GM21717 (cell line): ENCODE measurements around the gene SBF1.

ENCODE experiments used
- ATAC-seq: cut with Tn5 transposase; IDR thresholded peaks from one replicate; pipeline ENCODE4 v1.9.1; 2021; ENCODE audit warnings: mild to moderate bottlenecking, moderate library complexity; ENCODE audit not compliant: unreplicated experiment

The SBF1 gene

DNA sequence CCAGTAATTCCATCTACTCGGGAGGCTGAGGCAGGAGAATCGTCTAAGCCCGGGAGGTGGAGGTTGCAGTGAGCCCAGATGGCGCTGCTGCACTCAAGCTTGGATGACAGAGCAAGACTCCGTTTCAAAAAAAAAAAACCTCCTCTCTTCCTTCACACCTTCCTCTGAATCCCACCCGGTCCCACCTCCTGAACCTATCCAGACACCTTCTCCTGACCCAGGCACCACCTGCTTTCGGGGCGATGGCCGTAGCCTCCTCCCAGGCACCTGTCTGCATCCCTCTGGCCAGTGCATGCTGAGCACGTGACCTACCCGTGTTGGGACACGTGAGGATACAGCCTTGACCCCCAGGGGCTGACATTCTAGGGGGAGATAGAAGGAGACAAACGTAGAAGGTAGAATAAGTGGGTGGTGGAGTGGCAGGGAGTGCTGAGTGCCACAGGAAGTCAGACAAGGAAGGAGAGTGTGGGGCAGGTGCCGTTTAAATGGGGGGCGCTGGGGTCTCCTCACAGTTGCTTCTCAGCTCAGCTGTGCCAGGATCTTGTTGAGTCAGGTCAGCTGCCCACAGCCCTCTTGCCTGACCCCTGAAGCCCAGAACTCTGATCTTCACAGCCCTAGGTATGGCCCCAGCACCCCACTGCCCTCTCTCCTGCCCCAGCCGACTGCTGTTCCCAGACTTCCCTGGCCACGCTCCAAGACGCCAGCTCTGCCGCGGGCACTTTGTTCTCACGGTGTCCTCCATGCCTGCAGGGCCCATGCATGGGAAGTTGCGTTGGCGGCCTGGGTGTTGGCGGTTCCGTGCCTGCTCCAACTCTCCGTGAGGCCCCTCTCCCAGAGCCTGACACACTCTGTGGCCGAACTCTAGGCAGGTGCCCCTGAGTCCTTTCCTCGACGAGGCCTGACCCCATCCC is 10.6 kb upstream of the SBF1 start:
- no peak for ATAC-seq

- ATAC-seq, result no peak
Measured at GRCh38 chr22:50483977-50484853, 9.4 kb upstream of the SBF1 start.

DNA sequence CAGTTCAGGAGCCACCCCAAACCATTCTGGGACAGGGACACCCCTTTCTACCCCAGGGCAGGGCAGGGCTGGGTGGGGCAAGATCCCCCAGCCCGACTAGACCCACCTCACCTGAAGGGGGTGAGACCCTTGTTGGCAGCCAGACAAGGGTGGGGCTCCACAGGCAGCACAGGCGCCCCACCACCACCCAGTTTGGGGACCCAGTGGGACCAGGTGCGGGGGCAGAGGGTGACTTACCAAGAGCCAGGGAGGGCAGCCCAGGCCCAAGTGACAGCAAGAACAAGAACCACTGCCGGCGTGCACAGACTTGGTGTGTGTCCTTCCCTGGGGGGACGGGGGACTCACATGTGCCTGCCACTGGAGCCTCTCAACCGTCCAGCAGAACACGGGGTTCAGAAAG is 8.7 kb upstream of the SBF1 start:
- no peak for ATAC-seq

- ATAC-seq, result no peak
Measured at GRCh38 chr22:50483106-50483505, 8.3 kb upstream of the SBF1 start.

GRCh38 chr22:50482107-50483074 is 7.6 kb upstream of the SBF1 start:
- no peak for ATAC-seq

DNA sequence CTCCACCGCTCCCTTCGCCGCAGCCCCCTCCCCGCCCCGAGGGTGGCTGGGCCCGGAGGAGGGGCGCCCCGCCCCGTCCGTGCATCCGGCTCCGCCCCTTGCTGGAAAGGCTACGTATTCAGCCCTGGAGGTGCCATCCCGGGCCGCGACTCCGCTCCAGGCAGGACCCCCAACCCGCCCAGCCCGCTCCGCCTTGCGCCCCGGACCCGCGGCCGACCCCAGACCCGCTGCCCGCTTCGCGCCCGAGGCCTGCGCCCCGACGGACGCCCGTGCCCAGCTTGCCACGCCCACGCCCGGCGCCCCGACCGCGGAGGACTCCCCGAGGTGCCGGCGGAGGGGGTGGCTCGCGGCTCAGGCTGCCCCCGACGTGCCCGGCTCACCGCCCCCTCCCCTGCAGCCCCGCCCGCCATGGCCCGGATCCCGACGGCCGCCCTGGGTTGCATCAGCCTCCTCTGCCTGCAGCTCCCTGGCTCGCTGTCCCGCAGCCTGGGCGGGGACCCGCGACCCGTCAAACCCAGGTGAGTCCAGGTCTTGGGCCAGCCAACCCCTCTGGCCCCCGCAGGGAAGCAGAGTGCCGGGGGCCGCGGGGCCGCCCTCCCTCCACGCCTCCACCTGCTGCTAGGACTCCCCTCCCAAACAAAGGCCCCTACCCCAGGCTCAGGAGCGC is 6.7 kb upstream of the SBF1 start, which contains the start of gene ADM2:
Gene ADM2, plus strand, starts transcription at position 104 of the 667 bp plus-strand sequence. Its CDS starts 305 bp downstream, at position 409.
- no peak for ATAC-seq

GRCh38 chr22:50481045-50481439 is 6.2 kb upstream of the SBF1 start:
- no peak for ATAC-seq

DNA sequence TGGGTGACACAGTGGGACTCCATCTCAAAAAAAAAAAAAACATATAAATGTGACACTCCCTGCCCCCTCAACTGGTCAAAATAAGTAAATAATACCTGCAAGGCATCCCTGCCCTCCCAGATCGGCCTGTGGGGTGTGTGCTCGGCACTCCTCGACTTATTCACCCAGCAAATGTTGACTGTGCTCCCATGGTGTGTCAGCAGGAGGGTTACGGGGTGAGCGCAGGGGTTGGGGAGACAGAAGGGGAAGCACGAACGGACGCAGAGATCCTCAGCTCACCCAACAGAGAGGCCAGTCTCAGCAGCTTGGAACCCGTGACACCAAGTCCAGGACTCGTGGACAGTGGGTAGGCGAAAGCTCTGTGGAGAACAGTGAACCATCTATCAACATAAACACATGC is 4.9 kb upstream of the SBF1 start:
- no peak for ATAC-seq

DNA sequence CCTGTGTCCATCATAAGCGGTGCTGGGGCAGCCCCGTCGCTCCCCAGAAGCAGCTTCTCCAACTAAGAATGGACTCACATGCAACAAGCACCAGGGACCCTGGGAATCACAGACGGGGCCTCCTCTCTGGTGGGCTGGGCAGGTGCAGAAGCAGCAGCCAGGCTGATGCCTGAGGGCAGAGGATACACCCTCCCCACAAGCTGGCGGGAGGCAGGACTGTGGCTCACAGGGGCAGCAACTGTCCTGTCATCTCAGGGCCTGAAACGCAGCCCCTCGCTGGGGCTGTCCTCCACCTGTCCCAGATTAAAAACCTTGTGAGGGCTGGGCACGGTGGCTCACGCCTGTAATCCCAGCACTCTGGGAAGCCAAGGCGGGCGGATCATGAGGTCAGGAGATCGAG is 3.1 kb upstream of the SBF1 start:
- no peak for ATAC-seq

- no peak for ATAC-seq
Measured at GRCh38 chr22:50476868-50477267, 2.0 kb upstream of the SBF1 start.

- ATAC-seq, result no peak
Measured at GRCh38 chr22:50475652-50476002, 792 bp upstream of the SBF1 start.

GRCh38 chr22:50473855-50474671 is 772 bp downstream of the SBF1 start:
- ATAC-seq, result no peak

DNA sequence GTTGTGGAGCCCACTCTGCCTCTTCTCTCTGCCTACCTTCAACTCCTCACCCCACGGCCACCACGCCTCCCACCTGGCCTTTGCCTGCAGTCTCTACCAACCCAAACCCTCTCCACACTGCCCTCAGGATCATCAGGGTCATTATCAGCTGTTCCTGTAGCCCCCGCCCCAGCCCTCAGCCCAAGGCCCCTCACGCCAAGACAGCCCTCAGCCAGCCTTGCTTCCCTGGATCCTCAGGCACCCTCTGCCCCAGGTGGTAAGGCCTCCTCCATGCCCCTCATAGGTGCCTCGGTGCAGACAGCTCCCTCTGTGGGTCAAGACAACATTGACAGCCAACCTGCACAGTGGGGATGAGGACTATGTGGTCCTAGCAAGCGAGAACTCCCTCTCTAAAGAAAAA is 1.7 kb downstream of the SBF1 start:
- no peak for ATAC-seq

GRCh38 chr22:50471962-50472361 is 2.9 kb downstream of the SBF1 start:
- no peak for ATAC-seq

DNA sequence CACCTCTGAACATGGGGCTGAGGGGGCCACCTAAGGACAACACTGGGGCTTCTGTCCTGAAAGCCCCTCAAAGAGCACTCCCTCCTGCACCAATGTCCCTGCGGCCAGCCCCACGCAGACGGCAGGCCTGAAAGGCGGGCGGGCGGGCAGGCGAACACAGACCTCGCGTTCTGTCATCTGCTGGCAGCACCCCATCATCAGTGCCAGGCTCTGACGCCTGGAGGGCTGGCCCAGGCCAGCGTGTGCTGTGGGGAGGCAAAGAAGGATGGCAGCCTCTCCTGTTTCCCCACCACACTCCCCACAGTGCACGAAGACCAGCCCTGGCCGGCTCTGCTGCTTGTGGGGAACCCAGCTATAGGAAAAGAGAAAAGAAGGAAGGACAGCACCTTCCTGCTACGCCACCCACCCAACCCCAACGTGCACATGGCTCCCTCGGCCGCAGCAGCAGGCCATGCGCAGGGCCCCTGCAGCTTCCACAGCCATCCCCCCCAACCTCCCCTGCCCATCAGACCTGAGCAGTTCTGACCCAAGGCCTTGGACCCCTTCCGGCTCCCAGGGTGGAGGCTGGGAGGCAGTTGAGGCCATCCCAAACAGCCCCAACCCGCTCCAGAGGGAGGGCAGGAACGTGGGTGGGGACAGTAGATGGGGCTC is 3.5 kb downstream of the SBF1 start:
- no peak for ATAC-seq

GRCh38 chr22:50470491-50470890 is 4.3 kb downstream of the SBF1 start:
- no peak for ATAC-seq

DNA sequence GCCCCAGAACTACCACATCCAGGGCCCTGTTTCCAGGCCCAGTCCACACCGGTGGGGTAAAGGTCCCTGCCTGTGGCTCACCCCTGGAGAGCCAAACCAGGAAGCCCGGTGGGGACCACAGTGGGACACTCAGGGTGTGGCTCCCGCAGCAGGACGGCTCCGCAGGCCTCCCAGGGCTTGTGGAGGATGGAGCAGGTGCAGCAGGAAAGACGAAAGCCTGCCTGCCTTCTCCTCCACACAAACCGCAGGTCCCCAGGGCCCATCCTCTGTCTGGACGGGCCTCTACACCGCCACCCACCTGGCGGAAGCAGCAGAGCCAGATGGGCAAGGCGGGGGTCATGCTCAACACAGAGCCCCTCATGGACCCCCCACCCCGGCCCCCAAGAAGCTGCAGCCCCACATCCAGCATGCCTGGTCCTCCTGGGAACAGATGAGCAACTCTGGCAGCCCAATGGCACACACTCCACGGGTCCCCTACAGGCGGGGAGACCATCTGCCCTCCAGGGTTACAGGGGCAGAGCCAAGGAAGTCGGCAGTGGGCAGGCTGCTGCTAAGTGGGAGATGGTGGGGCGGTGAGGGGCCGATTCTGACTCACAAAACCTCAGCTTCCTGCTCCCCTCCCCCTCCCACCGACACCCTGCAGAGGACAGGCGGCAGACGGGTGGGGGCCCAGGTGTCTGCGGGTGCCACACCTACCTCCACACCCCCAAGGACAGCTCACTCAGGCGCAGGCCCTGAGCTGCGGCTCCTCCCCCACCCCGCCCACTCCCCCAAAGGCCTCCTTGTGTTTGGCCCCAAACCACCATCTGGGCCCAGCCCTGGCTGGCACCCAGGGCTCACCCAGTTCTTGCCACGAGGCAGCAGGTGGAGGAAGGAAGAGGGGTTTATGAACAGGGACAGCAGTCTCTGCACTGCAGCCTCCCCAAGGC is 5.2 kb downstream of the SBF1 start:
- peak; percentile 39 for ATAC-seq

- no peak for ATAC-seq
Measured at GRCh38 chr22:50468626-50469025, 6.2 kb downstream of the SBF1 start.
